ENCODE data around the gene XRN2. TPM values are rescaled to one million over a fixed set of nuclear protein-coding genes. Genes with fewer than 3 reads are reported as not detected.

XRN2 gene
- total RNA-seq, 4 donors from 2014 or later = 25.2 to 61.2 (median 47.1) TPM

DNA sequence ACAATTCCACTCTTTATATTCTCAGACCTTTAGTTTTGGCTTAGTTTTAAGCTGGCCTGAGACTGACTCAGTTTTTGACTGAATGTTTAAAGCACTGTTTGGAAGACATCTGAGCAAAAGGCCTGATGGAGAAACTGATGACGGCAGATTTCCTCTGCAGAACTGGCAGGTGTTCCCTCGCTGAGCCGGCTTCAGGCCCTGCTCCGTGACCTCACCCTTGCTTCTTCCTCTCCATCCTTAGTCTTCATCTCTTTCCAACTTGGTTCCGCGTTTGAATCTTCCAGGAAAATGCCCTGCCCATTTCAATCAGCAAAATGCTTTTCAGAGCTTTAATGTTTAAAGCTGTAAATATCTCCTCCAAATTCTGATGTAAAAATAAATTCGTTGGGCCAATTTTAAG is 87.6 kb downstream of the XRN2 start:
- TF ChIP-seq POLR2A (IDR thresholded peaks at IDR 0.05) = no peak
- TF ChIP-seq, protein P1, sequence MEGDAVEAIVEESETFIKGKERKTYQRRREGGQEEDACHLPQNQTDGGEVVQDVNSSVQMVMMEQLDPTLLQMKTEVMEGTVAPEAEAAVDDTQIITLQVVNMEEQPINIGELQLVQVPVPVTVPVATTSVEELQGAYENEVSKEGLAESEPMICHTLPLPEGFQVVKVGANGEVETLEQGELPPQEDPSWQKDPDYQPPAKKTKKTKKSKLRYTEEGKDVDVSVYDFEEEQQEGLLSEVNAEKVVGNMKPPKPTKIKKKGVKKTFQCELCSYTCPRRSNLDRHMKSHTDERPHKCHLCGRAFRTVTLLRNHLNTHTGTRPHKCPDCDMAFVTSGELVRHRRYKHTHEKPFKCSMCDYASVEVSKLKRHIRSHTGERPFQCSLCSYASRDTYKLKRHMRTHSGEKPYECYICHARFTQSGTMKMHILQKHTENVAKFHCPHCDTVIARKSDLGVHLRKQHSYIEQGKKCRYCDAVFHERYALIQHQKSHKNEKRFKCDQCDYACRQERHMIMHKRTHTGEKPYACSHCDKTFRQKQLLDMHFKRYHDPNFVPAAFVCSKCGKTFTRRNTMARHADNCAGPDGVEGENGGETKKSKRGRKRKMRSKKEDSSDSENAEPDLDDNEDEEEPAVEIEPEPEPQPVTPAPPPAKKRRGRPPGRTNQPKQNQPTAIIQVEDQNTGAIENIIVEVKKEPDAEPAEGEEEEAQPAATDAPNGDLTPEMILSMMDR (IDR thresholded peaks at IDR 0.05) = no peak
- no peak for DNase-seq
- H3K4me3 ChIP-seq = no peak overlapping the region
- H3K36me3 ChIP-seq = peaks cover 0 to 54% (median 7%) of the 10 kb centered on the region in 3 donors
- peaks cover 2 to 51% (median 23%) of the 10 kb centered on the region in 4 donors for H3K27me3 ChIP-seq
- intact Hi-C loops (cut with DNase I) = no loop called here
- H3K27ac ChIP-seq = no peak overlapping the region
- 93 to 96% methylated on average over 7 of the region's 7 CpGs for WGBS, 2 donors
- H3K4me1 ChIP-seq = peaks cover 0 to 10% (median 0%) of the 10 kb centered on the region in 3 donors
- no peaks in the 10 kb centered on the region for H3K9me3 ChIP-seq

DNA sequence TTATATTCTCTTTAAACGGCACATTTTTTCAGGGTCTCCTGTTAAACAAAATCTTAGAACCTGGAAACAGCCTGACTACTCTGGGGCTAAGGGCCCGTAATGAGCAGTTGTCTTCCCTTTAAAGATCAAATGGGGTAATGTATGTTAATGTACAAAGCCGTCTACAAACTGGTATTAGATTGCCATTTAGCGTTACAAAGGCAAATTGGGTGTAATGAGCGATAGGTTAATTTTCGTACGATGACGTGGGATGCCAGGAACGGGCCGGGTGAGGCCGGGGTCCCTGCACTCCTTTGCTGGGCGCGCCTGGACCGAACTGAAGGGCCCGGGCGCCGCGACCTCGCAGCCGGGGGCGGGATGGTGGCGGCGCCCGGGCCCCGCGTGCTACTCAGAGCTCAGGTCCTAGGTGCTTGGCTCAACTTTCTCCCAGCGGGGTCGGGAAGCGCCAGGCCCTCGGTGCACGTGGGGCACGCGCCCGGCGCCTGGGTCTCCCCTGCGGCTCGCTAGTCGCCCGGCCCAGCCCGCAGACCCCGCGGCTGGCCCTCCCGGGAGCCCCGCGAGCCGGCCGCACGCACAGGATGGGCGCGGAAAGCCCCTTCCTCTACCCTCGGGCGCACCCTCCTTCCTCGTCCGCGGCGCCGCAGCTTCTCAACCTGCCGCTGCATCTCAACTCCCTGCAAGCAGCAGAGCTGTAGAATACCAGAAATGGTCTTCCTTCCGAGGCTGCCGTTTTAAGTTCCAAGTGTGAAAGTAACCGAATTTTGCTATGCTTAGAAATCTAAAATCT is 88.2 kb downstream of the XRN2 start:
- H3K4me3 ChIP-seq = no peak overlapping the region
- no peaks in the 10 kb centered on the region for H3K9me3 ChIP-seq
- H3K27ac ChIP-seq = no peak overlapping the region
- 53 to 78% methylated on average over 29 to 43 of the region's 61 CpGs for WGBS, 2 donors
- peaks cover 8 to 57% (median 23%) of the 10 kb centered on the region in 4 donors for H3K27me3 ChIP-seq
- no peak for DNase-seq
- intact Hi-C loops (cut with DNase I) = no loop called here
- TF ChIP-seq POLR2A (IDR thresholded peaks at IDR 0.05) = no peak
- TF ChIP-seq, protein P1 (IDR thresholded peaks at IDR 0.05) = no peak
- H3K4me1 ChIP-seq = peaks cover 0 to 16% (median 3%) of the 10 kb centered on the region in 3 donors
- H3K36me3 ChIP-seq = peaks cover 0 to 48% (median 7%) of the 10 kb centered on the region in 3 donors

DNA sequence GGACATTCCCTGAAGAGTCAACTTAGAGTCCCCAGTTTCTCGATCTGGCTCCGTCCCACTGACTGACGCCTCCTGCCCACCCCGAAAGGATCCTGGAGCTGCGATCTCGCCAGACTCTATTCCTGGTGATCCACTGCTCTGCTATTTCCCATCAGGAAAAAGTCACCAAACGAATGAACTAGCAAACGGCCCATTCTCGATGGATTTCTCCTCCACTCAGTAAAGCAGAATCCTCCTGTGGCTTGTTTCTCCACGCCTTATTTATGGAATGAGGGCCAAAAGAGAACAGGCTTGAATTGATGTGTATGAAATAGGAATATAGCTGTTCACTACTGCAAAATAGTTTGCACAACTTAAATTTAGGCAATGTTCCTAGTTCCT is 88.8 kb downstream of the XRN2 start:
- Histone ChIP-seq H3K27me3 (peaks cover 14 to 63% (median 23%) of the 10 kb centered on the region in 4 donors), H3K36me3 (peaks cover 0 to 42% (median under 1%) of the 10 kb centered on the region in 3 donors), H3K27ac (no peak overlapping the region), H3K4me3 (no peak overlapping the region), H3K4me1 (peaks cover 0 to 22% (median 8%) of the 10 kb centered on the region in 3 donors), H3K9me3 (no peaks in the 10 kb centered on the region)
- DNase-seq = no peak
- intact Hi-C loops (cut with DNase I) = no loop called here
- WGBS, 2 donors = 31 to 47% methylated on average over 10 of the region's 10 CpGs
- TF ChIP-seq, protein P1 (IDR thresholded peaks at IDR 0.05) = no peak
- TF ChIP-seq POLR2A (IDR thresholded peaks at IDR 0.05) = no peak

DNA sequence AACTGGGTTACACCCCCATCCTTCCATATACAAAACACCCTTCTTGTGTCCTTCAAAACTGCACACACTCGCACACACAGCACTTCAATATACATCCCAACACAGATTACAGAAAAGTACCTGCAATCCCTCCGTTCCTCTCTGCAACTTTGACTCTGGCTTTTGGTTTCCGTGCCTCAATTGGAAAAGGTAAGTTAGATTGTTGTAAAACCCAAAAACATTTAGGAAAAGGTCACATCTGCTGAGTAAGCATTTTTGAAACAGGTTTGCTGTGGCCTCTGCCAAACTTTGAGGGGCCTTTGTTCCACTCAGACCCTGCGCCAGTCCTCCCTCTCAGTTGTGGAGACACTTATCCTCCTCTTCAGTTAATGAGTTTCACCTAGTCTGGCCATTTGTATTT is 90.0 kb downstream of the XRN2 start:
- WGBS, 2 donors = 44 to 62% methylated on average over 4 of the region's 4 CpGs
- H3K27me3 ChIP-seq = peaks cover 23 to 75% (median 29%) of the 10 kb centered on the region in 4 donors
- intact Hi-C loops (cut with DNase I) = no loop called here

More for the DNA sequence above, 90.0 kb downstream of the XRN2 start:
- no peak for DNase-seq
- H3K4me3 ChIP-seq = no peak overlapping the region
- TF ChIP-seq, protein P1 (IDR thresholded peaks at IDR 0.05) = no peak
- TF ChIP-seq POLR2A (IDR thresholded peaks at IDR 0.05) = no peak
- no peak overlapping the region for H3K27ac ChIP-seq
- H3K36me3 ChIP-seq = peaks cover 0 to 30% (median 0%) of the 10 kb centered on the region in 3 donors
- no peaks in the 10 kb centered on the region for H3K9me3 ChIP-seq
- peaks cover 0 to 30% (median 13%) of the 10 kb centered on the region in 3 donors for H3K4me1 ChIP-seq

All from esophagus squamous epithelium (tissue), 5 donors.